Activated T-helper 1 cell treated with Interleukin-2 at 50 U/mL for 16 hours (primary cell): ENCODE measurements around the gene UCMA.
"Not testable (repeated sequence)": the region's sequence is repeated elsewhere in the genome, so short reads cannot be mapped to it uniquely, and the experiment has no call there.

Experiments
- DNase-seq: peaks from one replicate; pipeline ENCODE4 v3.0.0-alpha.2; 2020; ENCODE audit warnings: low read depth

UCMA gene

GRCh38 chr10:13234172-13234571 is at the start of gene UCMA:
Gene UCMA, minus strand, starts transcription at chr10:13234374. Its CDS starts 116 bp downstream, at chr10:13234258.
- no peak for DNase-seq

GRCh38 chr10:13282348-13282747 is 48.2 kb upstream of the UCMA start:
- not testable (repeated sequence) for DNase-seq

GRCh38 chr10:13276749-13277365 is 42.7 kb upstream of the UCMA start:
- no peak for DNase-seq

GRCh38 chr10:13276146-13276545 is 42.0 kb upstream of the UCMA start:
- DNase-seq: not testable (repeated sequence)

- DNase-seq: no peak
Observed at GRCh38 chr10:13272164-13272571, 38.0 kb upstream of the UCMA start.

GRCh38 chr10:13271552-13272163 is 37.5 kb upstream of the UCMA start:
- peak; percentile 19 for DNase-seq

- no peak for DNase-seq
Observed at GRCh38 chr10:13270877-13271551, 36.8 kb upstream of the UCMA start.

- DNase-seq: no peak
Observed at GRCh38 chr10:13268841-13269240, 34.7 kb upstream of the UCMA start.

- no peak for DNase-seq
Observed at GRCh38 chr10:13268310-13268709, 34.1 kb upstream of the UCMA start.

- no peak for DNase-seq
Observed at GRCh38 chr10:13263591-13263990, 29.4 kb upstream of the UCMA start.

- DNase-seq: no peak
Observed at GRCh38 chr10:13262433-13262832, 28.3 kb upstream of the UCMA start.

GRCh38 chr10:13257621-13258140 is 23.5 kb upstream of the UCMA start:
- DNase-seq: no peak

- no peak for DNase-seq
Observed at GRCh38 chr10:13256627-13257026, 22.5 kb upstream of the UCMA start.

- DNase-seq: no peak
Observed at GRCh38 chr10:13253726-13254125, 19.6 kb upstream of the UCMA start.

- DNase-seq: no peak
Observed at GRCh38 chr10:13247784-13248183, 13.6 kb upstream of the UCMA start.

- DNase-seq: no peak
Observed at GRCh38 chr10:13247246-13247645, 13.1 kb upstream of the UCMA start.

- not testable (repeated sequence) for DNase-seq
Observed at GRCh38 chr10:13242260-13242659, 8.1 kb upstream of the UCMA start.

GRCh38 chr10:13241613-13242012 is 7.4 kb upstream of the UCMA start:
- DNase-seq: no peak

- no peak for DNase-seq
Observed at GRCh38 chr10:13239923-13240322, 5.7 kb upstream of the UCMA start.

- no peak for DNase-seq
Observed at GRCh38 chr10:13238271-13239077, 4.3 kb upstream of the UCMA start.

- DNase-seq: no peak
Observed at GRCh38 chr10:13236638-13237037, 2.5 kb upstream of the UCMA start.

GRCh38 chr10:13234736-13235135 is 562 bp upstream of the UCMA start:
- not testable (repeated sequence) for DNase-seq
